ENCODE results near the gene KLHL6.
"Not testable (repeated sequence)": the region's sequence is repeated elsewhere in the genome, so short reads cannot be mapped to it uniquely, and the experiment has no call there.

The KLHL6 gene

GRCh38 chr3:183465710-183466109 lies 89.8 kb downstream of the KLHL6 start:
- not testable (repeated sequence) for H3K9ac ChIP-seq (ENCODE audit: low read length); H3K27ac ChIP-seq (ENCODE audit: low read depth, low read length); H3K4me1 ChIP-seq (ENCODE audit: control insufficient read depth, insufficient read depth, low read length); H3K9me3 ChIP-seq (ENCODE audit: control insufficient read depth, insufficient read depth, low read depth, low read length); H3K36me3 ChIP-seq (ENCODE audit: control insufficient read depth, insufficient read depth, low read length); H3K4me3 ChIP-seq (ENCODE audit: low read depth, low read length); H3K27me3 ChIP-seq (ENCODE audit: control insufficient read depth, insufficient read depth, low read length)

GRCh38 chr3:183464480-183464879 lies 91.0 kb downstream of the KLHL6 start:
- Histone ChIP-seq H3K9me3 (ENCODE audit: control insufficient read depth, insufficient read depth, low read depth, low read length) (peaks cover 7% of the 10 kb centered on the region; the same call in 1 of the 2 replicates), H3K9ac (ENCODE audit: low read length) (no peak overlapping the region), H3K4me3 (ENCODE audit: low read depth, low read length) (no peak overlapping the region), H3K27ac (ENCODE audit: low read depth, low read length) (no peak overlapping the region), H3K36me3 (ENCODE audit: control insufficient read depth, insufficient read depth, low read length) (no peaks in the 10 kb centered on the region), H3K27me3 (ENCODE audit: control insufficient read depth, insufficient read depth, low read length) (no peaks in the 10 kb centered on the region), H3K4me1 (ENCODE audit: control insufficient read depth, insufficient read depth, low read length) (no peaks in the 10 kb centered on the region; the same call in 1 of the 2 replicates)

- H3K9me3 ChIP-seq (ENCODE audit: control insufficient read depth, insufficient read depth, low read depth, low read length): peaks cover 7% of the 10 kb centered on the region; the same call in 1 of the 2 replicates
- peaks cover 4% of the 10 kb centered on the region for H3K36me3 ChIP-seq (ENCODE audit: control insufficient read depth, insufficient read depth, low read length)
- no peak overlapping the region for H3K4me3 ChIP-seq (ENCODE audit: low read depth, low read length)
- H3K4me1 ChIP-seq (ENCODE audit: control insufficient read depth, insufficient read depth, low read length): no peaks in the 10 kb centered on the region
- no peak overlapping the region for H3K27ac ChIP-seq (ENCODE audit: low read depth, low read length)
- H3K9ac ChIP-seq (ENCODE audit: low read length): no peak overlapping the region
- no peaks in the 10 kb centered on the region for H3K27me3 ChIP-seq (ENCODE audit: control insufficient read depth, insufficient read depth, low read length)
Observed at GRCh38 chr3:183460081-183461055, 95.1 kb downstream of the KLHL6 start.

- no peaks in the 10 kb centered on the region for H3K9me3 ChIP-seq (ENCODE audit: control insufficient read depth, insufficient read depth, low read depth, low read length)
- no peak overlapping the region for H3K27ac ChIP-seq (ENCODE audit: low read depth, low read length)
- H3K27me3 ChIP-seq (ENCODE audit: control insufficient read depth, insufficient read depth, low read length): no peaks in the 10 kb centered on the region
- H3K9ac ChIP-seq (ENCODE audit: low read length): no peak overlapping the region
- peaks cover 43% of the 10 kb centered on the region for H3K36me3 ChIP-seq (ENCODE audit: control insufficient read depth, insufficient read depth, low read length)
- no peaks in the 10 kb centered on the region for H3K4me1 ChIP-seq (ENCODE audit: control insufficient read depth, insufficient read depth, low read length)
- H3K4me3 ChIP-seq (ENCODE audit: low read depth, low read length): no peak overlapping the region
Observed at GRCh38 chr3:183455089-183455488, 100.4 kb downstream of the KLHL6 start.

- Histone ChIP-seq H3K9me3 (ENCODE audit: control insufficient read depth, insufficient read depth, low read depth, low read length) (no peaks in the 10 kb centered on the region), H3K36me3 (ENCODE audit: control insufficient read depth, insufficient read depth, low read length) (peaks cover 43% of the 10 kb centered on the region)
Observed at GRCh38 chr3:183454064-183454463, 101.4 kb downstream of the KLHL6 start.

GRCh38 chr3:183449791-183450190 lies 105.7 kb downstream of the KLHL6 start:
- Histone ChIP-seq H3K9ac (ENCODE audit: low read length) (no peak overlapping the region), H3K4me3 (ENCODE audit: low read depth, low read length) (peak overlapping the region; percentile 16; the same call in 1 of the 2 replicates)

More at GRCh38 chr3:183454064-183454463, 101.4 kb downstream of the KLHL6 start:
- no peak overlapping the region for H3K27ac ChIP-seq (ENCODE audit: low read depth, low read length)
- H3K9ac ChIP-seq (ENCODE audit: low read length): no peak overlapping the region
- H3K4me3 ChIP-seq (ENCODE audit: low read depth, low read length): no peak overlapping the region
- H3K27me3 ChIP-seq (ENCODE audit: control insufficient read depth, insufficient read depth, low read length): no peaks in the 10 kb centered on the region
- no peaks in the 10 kb centered on the region; the same call in 1 of the 2 replicates for H3K4me1 ChIP-seq (ENCODE audit: control insufficient read depth, insufficient read depth, low read length)

GRCh38 chr3:183449391-183449790 lies 106.1 kb downstream of the KLHL6 start:
- peak overlapping the region; percentile 16; the same call in 1 of the 2 replicates for H3K4me3 ChIP-seq (ENCODE audit: low read depth, low read length)
- H3K4me1 ChIP-seq (ENCODE audit: control insufficient read depth, insufficient read depth, low read length): peaks cover 3% of the 10 kb centered on the region; the same call in 1 of the 2 replicates
- H3K9me3 ChIP-seq (ENCODE audit: control insufficient read depth, insufficient read depth, low read depth, low read length): no peaks in the 10 kb centered on the region
- no peak overlapping the region for H3K27ac ChIP-seq (ENCODE audit: low read depth, low read length)
- H3K27me3 ChIP-seq (ENCODE audit: control insufficient read depth, insufficient read depth, low read length): no peaks in the 10 kb centered on the region
- no peak overlapping the region for H3K9ac ChIP-seq (ENCODE audit: low read length)
- H3K36me3 ChIP-seq (ENCODE audit: control insufficient read depth, insufficient read depth, low read length): peaks cover 30% of the 10 kb centered on the region

More at GRCh38 chr3:183449791-183450190, 105.7 kb downstream of the KLHL6 start:
- H3K9me3 ChIP-seq (ENCODE audit: control insufficient read depth, insufficient read depth, low read depth, low read length): no peaks in the 10 kb centered on the region
- H3K4me1 ChIP-seq (ENCODE audit: control insufficient read depth, insufficient read depth, low read length): peaks cover 3% of the 10 kb centered on the region; the same call in 1 of the 2 replicates
- H3K27me3 ChIP-seq (ENCODE audit: control insufficient read depth, insufficient read depth, low read length): no peaks in the 10 kb centered on the region
- H3K27ac ChIP-seq (ENCODE audit: low read depth, low read length): no peak overlapping the region
- H3K36me3 ChIP-seq (ENCODE audit: control insufficient read depth, insufficient read depth, low read length): peaks cover 33% of the 10 kb centered on the region

- Histone ChIP-seq H3K9ac (ENCODE audit: low read length) (peak overlapping the region; percentile 95), H3K27me3 (ENCODE audit: control insufficient read depth, insufficient read depth, low read length) (no peaks in the 10 kb centered on the region), H3K27ac (ENCODE audit: low read depth, low read length) (no peak overlapping the region; the same call in 1 of the 2 replicates), H3K36me3 (ENCODE audit: control insufficient read depth, insufficient read depth, low read length) (peaks cover 22% of the 10 kb centered on the region), H3K4me3 (ENCODE audit: low read depth, low read length) (peak overlapping the region; percentile 91), H3K4me1 (ENCODE audit: control insufficient read depth, insufficient read depth, low read length) (peaks cover 3% of the 10 kb centered on the region; the same call in 1 of the 2 replicates), H3K9me3 (ENCODE audit: control insufficient read depth, insufficient read depth, low read depth, low read length) (peaks cover 6% of the 10 kb centered on the region)
Observed at GRCh38 chr3:183448369-183449128, 107.0 kb downstream of the KLHL6 start.

- Histone ChIP-seq H3K9me3 (ENCODE audit: control insufficient read depth, insufficient read depth, low read depth, low read length) (peaks cover 12% of the 10 kb centered on the region), H3K36me3 (ENCODE audit: control insufficient read depth, insufficient read depth, low read length) (peaks cover 10% of the 10 kb centered on the region; the same call in 1 of the 2 replicates), H3K27ac (ENCODE audit: low read depth, low read length) (peak overlapping the region; percentile 29; the same call in 1 of the 2 replicates), H3K27me3 (ENCODE audit: control insufficient read depth, insufficient read depth, low read length) (no peaks in the 10 kb centered on the region), H3K4me1 (ENCODE audit: control insufficient read depth, insufficient read depth, low read length) (peaks cover 3% of the 10 kb centered on the region; the same call in 1 of the 2 replicates), H3K9ac (ENCODE audit: low read length) (peak overlapping the region; percentile 95), H3K4me3 (ENCODE audit: low read depth, low read length) (peak overlapping the region; percentile 91)
Observed at GRCh38 chr3:183447206-183448001, 108.1 kb downstream of the KLHL6 start.

- Histone ChIP-seq H3K9me3 (ENCODE audit: control insufficient read depth, insufficient read depth, low read depth, low read length) (peaks cover 12% of the 10 kb centered on the region), H3K27ac (ENCODE audit: low read depth, low read length) (peak overlapping the region; percentile 22; the same call in 1 of the 2 replicates), H3K4me3 (ENCODE audit: low read depth, low read length) (peak overlapping the region; percentile 91), H3K9ac (ENCODE audit: low read length) (peak overlapping the region; percentile 95), H3K36me3 (ENCODE audit: control insufficient read depth, insufficient read depth, low read length) (0 out of 2 replicates have a peak, but pooled peaks cover 5% of the 10 kb centered on the region), H3K27me3 (ENCODE audit: control insufficient read depth, insufficient read depth, low read length) (no peaks in the 10 kb centered on the region), H3K4me1 (ENCODE audit: control insufficient read depth, insufficient read depth, low read length) (peaks cover 3% of the 10 kb centered on the region; the same call in 1 of the 2 replicates)
Observed at GRCh38 chr3:183446838-183447205, 108.7 kb downstream of the KLHL6 start.
